GM12873 (cell line): Measurements from ENCODE around the gene PAM.

ENCODE experiments used
- CTCF ChIP-seq: IDR thresholded peaks from 2 replicates; pipeline ENCODE4 v1.5.1; 2012; ENCODE audit warnings: low read depth, mild to moderate bottlenecking, moderate library complexity, low read length, control low read depth; ENCODE audit not compliant: insufficient read depth; ENCODE audit errors: missing control alignments

Gene PAM

GRCh38 chr5:102754767-102755431, at the start of gene PAM:
TSS of gene PAM (plus strand) at chr5:102755305. CDS start at chr5:102866196, 110,891 bp downstream.
- no peak for TF ChIP-seq CTCF

- no peak for TF ChIP-seq CTCF
Observed at GRCh38 chr5:102711525-102712385, 43.4 kb upstream of the PAM start.

- no peak for TF ChIP-seq CTCF
Observed at GRCh38 chr5:102713278-102713677, 41.8 kb upstream of the PAM start.

GRCh38 chr5:102713682-102714231, 41.3 kb upstream of the PAM start:
- TF ChIP-seq CTCF: no peak

GRCh38 chr5:102715082-102715807, 39.9 kb upstream of the PAM start:
- TF ChIP-seq CTCF: no peak

GRCh38 chr5:102716017-102716416, 39.1 kb upstream of the PAM start:
- no peak for TF ChIP-seq CTCF
